ENCODE measurements around the gene TMED5.

TMED5 gene

GRCh38 chr1:93123201-93123783 lies 56.9 kb downstream of the TMED5 start:
- ChIA-PET CTCF (interaction anchor here (0.7 kb wide), 1 partner anchor 42 kb away, joined by 5 read pairs; no protein-coding TSS in a partner anchor), POLR2A (no interaction called here)
- no peak for DNase-seq (ENCODE audit: extremely low spot score)
- TF ChIP-seq, protein P1, sequence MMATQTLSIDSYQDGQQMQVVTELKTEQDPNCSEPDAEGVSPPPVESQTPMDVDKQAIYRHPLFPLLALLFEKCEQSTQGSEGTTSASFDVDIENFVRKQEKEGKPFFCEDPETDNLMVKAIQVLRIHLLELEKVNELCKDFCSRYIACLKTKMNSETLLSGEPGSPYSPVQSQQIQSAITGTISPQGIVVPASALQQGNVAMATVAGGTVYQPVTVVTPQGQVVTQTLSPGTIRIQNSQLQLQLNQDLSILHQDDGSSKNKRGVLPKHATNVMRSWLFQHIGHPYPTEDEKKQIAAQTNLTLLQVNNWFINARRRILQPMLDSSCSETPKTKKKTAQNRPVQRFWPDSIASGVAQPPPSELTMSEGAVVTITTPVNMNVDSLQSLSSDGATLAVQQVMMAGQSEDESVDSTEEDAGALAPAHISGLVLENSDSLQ (IDR thresholded peaks at IDR 0.05) = no peak

GRCh38 chr1:93120614-93121013 lies 59.6 kb downstream of the TMED5 start:
- TF ChIP-seq NFRKB (IDR thresholded peaks at IDR 0.05) (no peak), FOXK2 (IDR thresholded peaks at IDR 0.05) (no peak), TARDBP (IDR thresholded peaks at IDR 0.05) (no peak), FOXM1 (IDR thresholded peaks at IDR 0.05; ENCODE audit: borderline replicate concordance) (no peak), CTBP1 (IDR thresholded peaks at IDR 0.05; ENCODE audit: borderline replicate concordance) (no peak), ELF4 (IDR thresholded peaks at IDR 0.05) (no peak), LEF1 (IDR thresholded peaks at IDR 0.05; ENCODE audit: borderline replicate concordance) (no peak), SP1 (IDR thresholded peaks at IDR 0.05) (no peak), FOXA1 (IDR thresholded peaks at IDR 0.05) (no peak), L3MBTL2 (conservative IDR thresholded peaks at IDR 0.05) (no peak), ARNT (IDR thresholded peaks at IDR 0.05) (no peak), HDGF (IDR thresholded peaks at IDR 0.05; ENCODE audit: borderline replicate concordance) (no peak), ZNF384 (IDR thresholded peaks at IDR 0.05) (no peak), SUZ12 (IDR thresholded peaks at IDR 0.05) (no peak), BHLHE40 (IDR thresholded peaks at IDR 0.05; ENCODE audit: borderline replicate concordance) (no peak)
- TF ChIP-seq, protein P1 (IDR thresholded peaks at IDR 0.05) = no peak
- ChIA-PET POLR2A (no interaction called here), CTCF (interaction anchor here (0.7 kb wide), 1 partner anchor 97 kb away, joined by 3 read pairs; no protein-coding TSS in a partner anchor)
- no peak for DNase-seq (ENCODE audit: extremely low spot score)

DNA sequence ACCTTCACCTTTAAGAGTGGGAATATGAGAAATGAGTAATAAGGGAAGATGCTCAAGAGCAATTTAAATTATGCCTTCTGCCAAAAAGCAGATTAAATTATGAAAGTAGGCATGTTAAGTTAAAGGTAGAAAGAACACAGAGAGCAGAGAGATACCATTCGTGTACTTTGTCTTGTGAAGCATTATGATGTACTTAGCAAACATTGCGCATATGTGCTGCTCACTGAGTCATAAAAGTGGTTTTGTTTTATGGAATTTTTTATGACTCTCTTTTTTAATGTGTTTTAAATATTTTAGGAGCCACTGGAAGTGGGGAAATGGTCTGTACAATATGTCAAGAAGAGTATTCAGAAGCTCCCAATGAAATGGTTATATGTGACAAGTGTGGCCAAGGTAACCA lies 65.8 kb downstream of the TMED5 start:
- no peak for DNase-seq (ENCODE audit: extremely low spot score)
- TF ChIP-seq HDGF (IDR thresholded peaks at IDR 0.05; ENCODE audit: borderline replicate concordance) = no peak
- no peak for TF ChIP-seq SUZ12 (IDR thresholded peaks at IDR 0.05)
- no peak for TF ChIP-seq LEF1 (IDR thresholded peaks at IDR 0.05; ENCODE audit: borderline replicate concordance)
- no peak for TF ChIP-seq BHLHE40 (IDR thresholded peaks at IDR 0.05; ENCODE audit: borderline replicate concordance)
- POLR2A ChIA-PET = no interaction called here
- CTCF ChIA-PET = no interaction called here

GRCh38 chr1:93113127-93113526 lies 67.1 kb downstream of the TMED5 start:
- TF ChIP-seq ZNF384 (IDR thresholded peaks at IDR 0.05) = no peak
- no peak for TF ChIP-seq FOXK2 (IDR thresholded peaks at IDR 0.05)
- TF ChIP-seq ARNT (IDR thresholded peaks at IDR 0.05) = no peak
- no peak for TF ChIP-seq FOXA1 (IDR thresholded peaks at IDR 0.05)
- TF ChIP-seq, protein P1 (IDR thresholded peaks at IDR 0.05) = no peak
- no peak for TF ChIP-seq FOXM1 (IDR thresholded peaks at IDR 0.05; ENCODE audit: borderline replicate concordance)
- TF ChIP-seq SP1 (IDR thresholded peaks at IDR 0.05) = no peak
- TF ChIP-seq ELF4 (IDR thresholded peaks at IDR 0.05) = no peak
- TF ChIP-seq BHLHE40 (IDR thresholded peaks at IDR 0.05; ENCODE audit: borderline replicate concordance) = no peak
- no peak for TF ChIP-seq LEF1 (IDR thresholded peaks at IDR 0.05; ENCODE audit: borderline replicate concordance)
- no peak for TF ChIP-seq TARDBP (IDR thresholded peaks at IDR 0.05)
- TF ChIP-seq CTBP1 (IDR thresholded peaks at IDR 0.05; ENCODE audit: borderline replicate concordance) = no peak
- no peak for TF ChIP-seq NFRKB (IDR thresholded peaks at IDR 0.05)
- TF ChIP-seq L3MBTL2 (conservative IDR thresholded peaks at IDR 0.05) = no peak
- no peak for TF ChIP-seq HDGF (IDR thresholded peaks at IDR 0.05; ENCODE audit: borderline replicate concordance)
- no peak for TF ChIP-seq SUZ12 (IDR thresholded peaks at IDR 0.05)
- no peak for DNase-seq (ENCODE audit: extremely low spot score)
- ChIA-PET POLR2A (interaction anchor here (1.1 kb wide), 1 partner anchor 34 kb away, joined by 3 read pairs; the partner anchor contains the start of gene MTF2), CTCF (no interaction called here)

GRCh38 chr1:93111561-93111960 lies 68.7 kb downstream of the TMED5 start:
- ChIA-PET CTCF (no interaction called here), POLR2A (interaction anchor here (0.9 kb wide), 1 partner anchor 32 kb away, joined by 3 read pairs; the partner anchor contains the start of gene MTF2)
- no peak for DNase-seq (ENCODE audit: extremely low spot score)
- TF ChIP-seq SUZ12 (IDR thresholded peaks at IDR 0.05) (no peak), CTBP1 (IDR thresholded peaks at IDR 0.05; ENCODE audit: borderline replicate concordance) (no peak), BHLHE40 (IDR thresholded peaks at IDR 0.05; ENCODE audit: borderline replicate concordance) (no peak), FOXA1 (IDR thresholded peaks at IDR 0.05) (no peak), ARNT (IDR thresholded peaks at IDR 0.05) (no peak), HDGF (IDR thresholded peaks at IDR 0.05; ENCODE audit: borderline replicate concordance) (no peak), FOXK2 (IDR thresholded peaks at IDR 0.05) (no peak), LEF1 (IDR thresholded peaks at IDR 0.05; ENCODE audit: borderline replicate concordance) (no peak), NFRKB (IDR thresholded peaks at IDR 0.05) (no peak)
- TF ChIP-seq, protein P1 (IDR thresholded peaks at IDR 0.05) = no peak

DNA sequence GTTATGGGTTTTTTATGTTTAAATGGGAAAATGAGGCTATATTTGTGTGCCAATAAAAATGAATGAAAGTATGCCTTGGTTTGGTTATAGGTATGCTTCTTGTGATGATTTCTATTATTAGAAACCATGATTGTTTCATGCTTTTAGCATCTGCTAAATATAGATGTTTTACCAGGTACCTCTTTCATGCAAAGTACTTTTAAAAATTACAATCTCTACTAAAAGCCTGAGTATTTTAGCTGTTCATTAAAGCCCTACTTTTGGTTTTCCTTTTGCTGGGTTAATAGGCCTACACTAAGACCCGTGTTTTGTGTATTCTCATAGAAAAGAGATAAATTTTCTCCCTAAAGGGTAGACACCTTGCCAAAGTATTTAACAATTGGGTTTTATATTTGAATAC lies 69.1 kb downstream of the TMED5 start:
- CTCF ChIA-PET = no interaction called here
- POLR2A ChIA-PET = interaction anchor here (0.9 kb wide), 1 partner anchor 32 kb away, joined by 3 read pairs; the partner anchor contains the start of gene MTF2
- no peak for TF ChIP-seq FOXK2 (IDR thresholded peaks at IDR 0.05)
- TF ChIP-seq TARDBP (IDR thresholded peaks at IDR 0.05) = no peak
- no peak for TF ChIP-seq ZNF384 (IDR thresholded peaks at IDR 0.05)
- TF ChIP-seq L3MBTL2 (conservative IDR thresholded peaks at IDR 0.05) = no peak
- no peak for TF ChIP-seq FOXM1 (IDR thresholded peaks at IDR 0.05; ENCODE audit: borderline replicate concordance)
- TF ChIP-seq BHLHE40 (IDR thresholded peaks at IDR 0.05; ENCODE audit: borderline replicate concordance) = no peak
- no peak for TF ChIP-seq HDGF (IDR thresholded peaks at IDR 0.05; ENCODE audit: borderline replicate concordance)
- TF ChIP-seq CTBP1 (IDR thresholded peaks at IDR 0.05; ENCODE audit: borderline replicate concordance) = no peak
- no peak for TF ChIP-seq NFRKB (IDR thresholded peaks at IDR 0.05)
- no peak for TF ChIP-seq ARNT (IDR thresholded peaks at IDR 0.05)
- TF ChIP-seq LEF1 (IDR thresholded peaks at IDR 0.05; ENCODE audit: borderline replicate concordance) = no peak
- TF ChIP-seq SUZ12 (IDR thresholded peaks at IDR 0.05) = no peak
- no peak for TF ChIP-seq SP1 (IDR thresholded peaks at IDR 0.05)
- no peak for DNase-seq (ENCODE audit: extremely low spot score)
